NCI-H526 treated with DMSO at 0.1 percent for 48 hours (cell line): Measurements from ENCODE around the gene MBD3.
A peak's percentile ranks its signal among the peaks of the same experiment; 100 is the strongest.
"Not testable (repeated sequence)": the region's sequence is repeated elsewhere in the genome, so short reads cannot be mapped to it uniquely, and the experiment has no call there.

Source experiments
- DNase-seq: peaks from one replicate; lab custom pipeline; 2025; lab: John Stamatoyannopoulos, UW

Gene MBD3

DNA sequence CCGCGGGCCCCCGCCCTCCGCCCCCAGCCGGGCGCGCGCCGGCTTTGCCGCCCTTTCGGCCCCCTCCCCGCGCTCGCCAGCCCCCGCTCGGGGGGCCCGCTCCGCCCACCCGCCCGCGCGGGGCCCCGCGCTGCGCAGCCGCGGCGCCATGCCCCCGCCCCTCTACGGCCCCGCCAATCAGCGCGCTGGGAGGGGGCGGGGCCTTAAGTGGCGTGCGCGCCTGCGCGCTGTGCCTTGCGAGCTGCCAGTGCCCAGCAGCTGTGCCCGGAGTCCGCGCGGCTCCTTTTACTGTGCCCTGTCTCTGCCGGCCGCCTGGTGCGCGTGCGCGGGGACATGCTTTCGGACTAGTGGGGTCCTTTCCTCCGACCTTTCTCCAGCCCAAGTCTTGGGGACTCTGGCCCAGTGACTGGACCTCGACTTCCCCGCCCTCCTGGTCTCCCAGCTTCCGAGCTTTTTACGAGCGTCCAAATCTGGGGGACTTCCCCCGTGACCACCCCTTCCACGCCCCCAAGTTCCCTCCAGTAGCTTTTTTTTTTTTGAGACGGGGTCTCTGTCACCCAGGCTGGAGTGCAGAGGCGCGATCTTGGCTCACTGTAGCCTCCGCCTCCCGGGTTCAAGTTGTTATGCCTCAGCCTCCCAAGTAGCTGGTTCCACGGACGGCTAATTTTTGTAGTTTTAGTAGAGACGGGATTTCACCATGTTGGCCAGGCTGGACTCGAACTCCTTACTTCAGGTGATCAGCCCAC lies at the start of gene MBD3:
Gene MBD3, minus strand, starts transcription at position 111 of the 746 bp plus-strand sequence. CDS start 234 bp downstream, outside the sequence.
- DNase-seq, result peak; percentile 80

DNA sequence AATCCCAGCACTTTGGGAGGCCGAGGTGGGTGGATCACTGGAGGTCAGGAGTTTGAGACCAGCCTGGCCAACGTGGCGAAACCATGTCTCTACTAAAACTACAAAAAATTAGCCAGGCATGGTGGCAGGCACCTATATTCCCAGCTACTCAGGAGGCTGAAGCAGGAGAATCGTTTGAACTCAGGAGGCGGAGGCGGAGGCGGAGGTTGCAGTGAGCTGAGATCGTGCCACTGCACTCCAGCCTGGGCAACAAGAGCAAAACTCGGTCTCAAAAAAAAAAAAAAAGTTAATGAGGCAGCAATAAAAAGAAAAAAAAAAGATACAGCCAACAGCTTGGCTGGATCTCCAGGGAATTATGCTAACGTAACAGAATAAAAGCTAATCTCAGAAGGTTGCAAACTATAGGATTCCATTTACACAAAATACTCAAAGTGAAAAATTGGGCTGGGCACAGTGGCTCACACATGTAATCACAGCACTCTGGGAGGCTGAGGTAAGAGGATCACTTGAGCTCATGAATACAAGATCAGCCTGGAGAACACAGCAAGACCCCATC lies 48.3 kb upstream of the MBD3 start:
- not testable (repeated sequence) for DNase-seq

GRCh38 chr19:1636325-1637236 lies 43.9 kb upstream of the MBD3 start:
- no peak for DNase-seq

DNA sequence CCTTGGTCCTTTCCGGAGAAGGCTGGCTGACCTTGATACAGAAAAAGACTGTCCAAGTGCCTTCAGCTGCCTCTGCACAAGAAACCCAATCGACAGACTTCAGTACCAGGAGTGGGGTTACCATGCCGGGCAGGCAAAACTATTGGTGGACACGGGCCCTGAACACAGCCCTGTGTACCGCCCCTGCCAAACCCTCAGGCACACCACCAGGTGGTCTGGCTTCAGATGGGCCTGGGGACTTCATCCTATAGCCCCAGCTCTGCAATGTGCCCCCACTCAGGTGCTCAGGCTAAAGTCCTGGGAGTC lies 42.2 kb upstream of the MBD3 start:
- no peak for DNase-seq

GRCh38 chr19:1634242-1634937 lies 41.7 kb upstream of the MBD3 start:
- DNase-seq, result no peak

- DNase-seq, result no peak
Measured at GRCh38 chr19:1633269-1633826, 40.7 kb upstream of the MBD3 start.

DNA sequence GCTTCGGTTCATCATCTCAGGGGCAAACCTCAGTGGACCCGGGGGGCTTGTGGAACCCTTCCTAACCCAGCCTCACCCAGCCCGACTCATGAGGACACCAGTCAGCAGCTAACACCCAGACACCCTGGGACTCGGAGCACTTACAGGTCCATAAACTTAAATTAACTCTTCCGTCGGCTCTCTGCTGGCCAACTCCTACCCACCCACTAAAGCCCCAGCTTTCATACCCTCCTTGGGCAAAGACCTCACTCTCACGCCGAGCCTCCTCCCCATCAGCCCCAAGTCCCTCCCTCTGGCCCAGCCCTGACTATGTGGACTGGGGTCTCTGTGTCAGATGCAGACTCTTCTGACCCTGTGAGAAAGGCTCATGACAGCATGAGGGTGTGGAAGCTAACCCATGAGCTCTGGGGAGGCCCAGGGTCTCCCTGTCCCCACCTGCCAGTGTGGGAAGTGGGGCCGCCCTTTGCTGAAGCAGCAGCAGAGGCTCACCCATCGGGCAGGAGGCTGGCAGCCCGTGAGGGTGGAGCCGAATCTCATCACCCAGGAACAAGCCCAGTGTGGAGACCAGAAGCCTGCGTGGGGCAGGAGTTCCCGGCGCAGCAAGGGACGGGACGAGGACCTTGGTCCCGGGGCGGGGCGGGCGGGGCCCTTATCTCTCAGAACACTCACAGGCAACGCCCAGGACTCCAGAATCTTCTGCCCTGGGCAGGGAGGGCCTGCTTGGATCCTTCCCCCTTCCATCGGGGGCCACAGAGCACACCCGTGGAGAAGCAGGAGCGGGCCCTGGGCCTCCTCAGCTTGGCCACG lies 40.0 kb upstream of the MBD3 start:
- no peak for DNase-seq

- DNase-seq, result no peak
Measured at GRCh38 chr19:1631557-1632100, 39.0 kb upstream of the MBD3 start.

DNA sequence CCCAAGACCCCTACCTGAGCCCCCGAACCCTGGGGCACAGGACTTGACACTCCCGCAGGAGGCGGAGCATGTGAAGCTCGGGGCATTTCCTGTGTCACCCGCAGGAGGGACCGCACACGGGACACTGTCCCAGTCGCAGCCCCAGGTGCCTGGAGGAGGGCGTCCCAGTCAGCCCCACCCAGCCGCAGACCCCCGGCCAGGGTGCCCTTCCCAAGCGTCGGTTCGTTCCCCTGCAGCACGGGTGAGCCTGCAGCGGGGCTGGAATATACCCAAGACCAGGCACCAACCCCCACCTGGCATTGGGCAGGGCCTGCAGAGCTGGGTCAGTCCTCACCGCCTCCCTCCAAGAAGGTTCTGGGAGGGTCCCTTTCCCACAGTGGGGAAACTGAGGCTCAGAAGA lies 38.1 kb upstream of the MBD3 start:
- DNase-seq, result no peak

- no peak for DNase-seq
Measured at GRCh38 chr19:1630012-1630411, 37.3 kb upstream of the MBD3 start.

DNA sequence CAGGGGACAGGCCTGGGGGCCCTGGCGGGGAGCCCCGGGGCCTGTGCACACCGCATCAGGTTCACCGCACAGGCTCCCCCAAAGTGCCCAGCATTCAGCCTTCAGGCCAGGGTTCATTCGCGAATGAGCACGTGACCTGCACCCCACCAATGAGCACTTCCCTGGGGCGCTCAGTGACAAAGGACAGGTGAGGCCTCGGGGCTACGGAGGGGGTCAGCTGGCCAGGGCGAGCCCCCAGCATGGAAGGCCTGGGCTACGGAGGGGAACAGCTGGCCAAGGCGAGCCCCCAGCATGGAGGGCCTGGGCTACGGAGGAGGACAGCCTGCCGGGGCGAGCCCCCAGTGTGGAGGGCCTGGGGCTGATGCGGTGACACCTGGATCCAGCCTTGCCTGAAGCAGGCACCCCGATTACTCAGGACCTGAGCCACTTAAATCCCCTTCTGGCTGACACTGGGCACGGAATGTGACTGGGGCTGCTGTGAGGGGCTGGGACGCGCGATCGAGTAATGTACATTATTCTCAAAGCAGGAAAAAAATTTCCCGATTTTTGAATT lies 36.7 kb upstream of the MBD3 start:
- no peak for DNase-seq

- no peak for DNase-seq
Measured at GRCh38 chr19:1627194-1627593, 34.5 kb upstream of the MBD3 start.

GRCh38 chr19:1626417-1627010 lies 33.8 kb upstream of the MBD3 start:
- no peak for DNase-seq

DNA sequence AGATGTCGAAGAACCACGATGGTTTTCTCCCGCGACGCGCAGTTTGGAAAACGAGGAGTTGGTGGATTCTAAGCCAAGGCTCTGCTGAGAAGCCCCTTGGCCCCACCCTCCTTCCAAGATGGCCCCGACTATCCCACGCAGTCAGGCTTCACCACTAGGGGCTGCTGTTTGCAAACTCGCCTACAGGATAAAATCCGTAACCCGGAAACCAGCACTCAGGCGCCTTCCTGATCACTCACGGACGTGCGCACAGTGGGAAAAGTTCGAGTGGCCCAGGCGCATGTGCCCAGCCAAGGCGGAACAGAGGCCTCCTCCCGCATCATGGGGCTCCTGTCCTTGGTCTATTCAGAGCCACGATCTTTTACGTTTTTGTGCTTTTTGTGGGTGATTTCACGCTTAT lies 31.8 kb upstream of the MBD3 start:
- DNase-seq, result no peak

- DNase-seq, result no peak
Measured at GRCh38 chr19:1622541-1622940, 29.9 kb upstream of the MBD3 start.

DNA sequence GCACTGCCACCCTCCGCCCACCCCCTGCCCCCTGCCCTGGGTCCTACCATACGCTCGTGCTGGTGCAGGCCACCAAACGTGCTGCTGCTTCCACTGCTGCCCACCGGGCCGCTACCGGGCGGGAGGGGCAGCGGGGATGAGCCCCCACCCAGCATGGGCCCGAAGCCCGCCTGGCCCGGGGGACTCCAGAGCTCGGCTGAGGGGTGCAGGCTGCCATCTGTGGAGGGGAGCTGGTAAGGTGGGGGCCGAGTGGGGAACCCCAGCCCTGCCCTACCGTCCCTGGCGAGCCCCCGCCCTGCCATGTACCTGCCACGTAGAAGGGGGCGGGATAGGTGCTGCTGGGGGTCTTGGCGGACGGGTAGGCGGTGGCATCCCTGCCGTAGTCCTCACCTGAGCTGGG lies 29.3 kb upstream of the MBD3 start:
- DNase-seq, result no peak

- DNase-seq, result no peak
Measured at GRCh38 chr19:1621574-1621973, 28.9 kb upstream of the MBD3 start.

- DNase-seq, result no peak
Measured at GRCh38 chr19:1621021-1621420, 28.4 kb upstream of the MBD3 start.

DNA sequence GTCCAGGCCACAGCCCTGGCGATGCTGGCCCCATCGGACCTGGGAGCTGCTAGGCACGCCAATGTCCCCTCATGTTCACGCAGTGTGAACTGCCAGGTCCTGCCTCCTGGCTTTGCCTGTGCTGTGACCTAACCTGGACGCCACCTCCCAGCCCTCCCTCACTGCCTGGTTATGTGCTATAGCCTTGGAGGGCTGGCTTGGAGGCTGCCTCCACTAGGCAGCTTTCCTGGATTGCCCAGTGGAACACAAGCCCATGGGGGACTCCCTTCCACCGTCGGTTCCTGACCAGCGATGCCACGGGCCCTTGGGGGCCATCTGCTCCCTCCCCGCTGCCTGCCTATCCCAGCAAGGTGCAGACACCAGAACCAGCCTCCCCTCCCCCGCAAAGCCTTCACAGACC lies 27.8 kb upstream of the MBD3 start:
- no peak for DNase-seq

DNA sequence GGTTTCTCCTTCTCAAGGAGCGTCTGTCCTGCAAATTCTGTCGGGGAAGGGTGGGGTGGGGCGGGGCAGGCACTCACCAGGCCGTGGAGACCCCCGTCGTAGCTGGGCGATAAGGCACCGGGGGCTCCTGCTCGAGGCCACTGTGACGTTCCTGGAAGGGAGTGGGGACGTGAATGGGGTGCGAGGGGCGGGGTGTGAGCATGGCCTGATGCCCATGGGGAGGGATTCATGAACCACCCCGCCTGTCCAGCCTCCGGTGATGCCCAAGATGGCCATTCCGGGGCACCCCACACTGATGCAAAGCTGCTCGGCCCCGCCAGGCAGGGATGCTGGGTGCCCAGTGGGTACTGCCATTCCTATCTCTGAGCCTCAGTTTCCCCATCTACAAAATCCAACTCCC lies 27.0 kb upstream of the MBD3 start:
- DNase-seq, result no peak
